ENCODE data around the gene NRXN3. TPM values are rescaled to one million over a fixed set of nuclear protein-coding genes. Genes with fewer than 3 reads are reported as not detected.

The NRXN3 gene
- total RNA-seq, 1 donor from 2014 or later: 5.9 TPM

- Histone ChIP-seq H2AFZ (replicated peaks) (no peak overlapping the region), H3K27me3 (no peaks in the 10 kb centered on the region), H3K4me3 (no peak overlapping the region), H3K9ac (no peak overlapping the region), H3K4me1 (no peaks in the 10 kb centered on the region), H3K4me2 (no peak overlapping the region), H3K36me3 (no peaks in the 10 kb centered on the region), H3K27ac (no peak overlapping the region), H4K20me1 (ENCODE audit: low read depth) (peaks cover 5% of the 10 kb centered on the region), H3K9me3 (ENCODE audit: low read depth) (no peaks in the 10 kb centered on the region), H3K79me2 (ENCODE audit: low read depth) (no peaks in the 10 kb centered on the region), H3F3A (ENCODE audit: low read depth) (no peaks in the 10 kb centered on the region)
- no peak for DNase-seq (ENCODE audit: low spot score)
- Mint-ChIP-seq H3K27me3 (ENCODE audit: insufficient read depth, low read depth) (peaks cover 4% of the 10 kb centered on the region), H3K9me3 (no peaks in the 10 kb centered on the region), H3K4me1 (peaks cover 4% of the 10 kb centered on the region), H3K36me3 (no peaks in the 10 kb centered on the region), H3K27ac (no peak overlapping the region), H3K4me3 (no peak overlapping the region)
- no peak for TF ChIP-seq EZH2phosphoT487 (IDR thresholded peaks at IDR 0.05)
- TF ChIP-seq EZH2 (IDR thresholded peaks at IDR 0.05): no peak
These were observed 231.7 kb downstream of the NRXN3 start for GRCh38 chr14:78401866-78402265.

DNA sequence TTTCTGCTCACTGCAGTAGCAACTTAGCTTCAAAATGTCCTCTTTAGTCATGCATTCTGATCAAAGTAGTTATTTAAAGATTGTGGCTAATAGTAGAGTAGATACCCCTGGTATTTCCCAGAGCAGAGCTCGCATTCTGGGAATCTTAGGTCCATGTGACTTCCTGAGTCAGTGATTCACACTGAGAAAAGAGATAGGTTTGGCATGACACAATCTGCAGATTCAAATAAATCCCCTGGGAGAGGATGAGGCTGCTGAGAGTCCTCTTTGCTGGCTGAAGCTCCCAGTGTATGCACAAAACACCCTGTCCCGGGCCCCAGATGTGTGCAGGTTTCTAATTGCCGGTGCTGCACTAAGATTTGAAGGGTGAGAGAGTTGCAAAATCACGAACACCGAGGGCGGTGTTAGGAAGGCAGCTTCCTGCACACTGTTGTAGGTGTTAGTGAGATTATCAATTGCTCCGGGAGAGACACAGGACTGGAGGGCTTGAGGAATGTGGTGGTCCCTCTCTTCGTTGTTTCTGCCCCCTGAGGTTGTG, 233.2 kb downstream of the NRXN3 start:
- Histone ChIP-seq H3K79me2 (ENCODE audit: low read depth) (no peaks in the 10 kb centered on the region), H2AFZ (replicated peaks) (no peak overlapping the region), H3K27ac (no peak overlapping the region), H3F3A (ENCODE audit: low read depth) (no peaks in the 10 kb centered on the region), H3K4me3 (no peak overlapping the region), H4K20me1 (ENCODE audit: low read depth) (peaks cover 5% of the 10 kb centered on the region), H3K9me3 (ENCODE audit: low read depth) (no peaks in the 10 kb centered on the region), H3K27me3 (no peaks in the 10 kb centered on the region), H3K4me2 (no peak overlapping the region), H3K9ac (no peak overlapping the region), H3K36me3 (no peaks in the 10 kb centered on the region), H3K4me1 (no peaks in the 10 kb centered on the region)
- TF ChIP-seq EZH2phosphoT487 (IDR thresholded peaks at IDR 0.05) (no peak), EZH2 (IDR thresholded peaks at IDR 0.05) (no peak), CTCF (IDR thresholded peaks at IDR 0.05) (no peak)
- DNase-seq (ENCODE audit: low spot score): peak; percentile 5
- peaks cover 2% of the 10 kb centered on the region for H3K27me3 Mint-ChIP-seq (ENCODE audit: insufficient read depth, low read depth)
- no peaks in the 10 kb centered on the region for H3K36me3 Mint-ChIP-seq
- H3K27ac Mint-ChIP-seq: no peak overlapping the region
- H3K9me3 Mint-ChIP-seq: no peaks in the 10 kb centered on the region
- peaks cover 4% of the 10 kb centered on the region for H3K4me1 Mint-ChIP-seq
- H3K4me3 Mint-ChIP-seq: no peak overlapping the region

DNA sequence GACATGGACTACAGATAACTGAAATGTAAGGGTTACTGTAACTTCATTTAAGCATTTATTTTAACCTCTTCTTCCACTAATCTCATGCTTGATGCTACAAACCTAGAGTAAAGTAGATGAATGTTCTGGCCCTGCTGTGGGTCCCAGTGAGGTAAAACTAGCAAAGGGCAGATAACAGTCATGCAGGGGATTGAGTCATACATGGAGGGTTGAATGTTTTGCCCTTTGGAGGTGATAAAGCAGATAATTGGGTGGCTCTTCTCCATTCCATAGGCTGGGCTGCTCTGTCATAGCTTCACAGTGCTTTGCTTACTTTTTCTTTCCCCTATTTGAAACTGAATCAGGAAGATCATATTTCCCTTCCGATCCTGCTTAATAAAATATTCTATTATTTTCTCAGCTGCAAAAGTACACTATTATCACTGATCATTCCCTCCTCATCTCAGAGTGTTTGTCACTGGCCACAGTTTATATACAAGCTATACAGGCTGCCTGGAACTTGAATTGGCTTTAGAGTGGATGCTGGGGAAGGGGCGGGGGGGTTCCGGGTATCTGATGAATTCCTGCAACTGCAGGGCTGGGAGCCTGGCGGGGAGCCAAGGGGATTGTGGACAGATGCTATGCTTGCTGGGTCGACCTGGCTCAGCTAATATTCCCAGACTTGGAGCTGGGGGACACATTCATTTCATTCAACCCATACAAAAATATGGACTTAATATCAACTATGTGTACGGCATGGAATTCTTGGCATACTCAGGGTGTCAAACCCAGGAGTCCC, 235.1 kb downstream of the NRXN3 start:
- H2AFZ ChIP-seq (replicated peaks): no peak overlapping the region
- TF ChIP-seq CTCF (IDR thresholded peaks at IDR 0.05): no peak
- no peak for TF ChIP-seq EZH2 (IDR thresholded peaks at IDR 0.05)
- TF ChIP-seq EZH2phosphoT487 (IDR thresholded peaks at IDR 0.05): no peak
- H3K27me3 Mint-ChIP-seq (ENCODE audit: insufficient read depth, low read depth): no peaks in the 10 kb centered on the region
- no peaks in the 10 kb centered on the region for H3K9me3 Mint-ChIP-seq
- H4K20me1 ChIP-seq (ENCODE audit: low read depth): no peaks in the 10 kb centered on the region
- no peak for DNase-seq (ENCODE audit: low spot score)
- no peak overlapping the region for H3K27ac ChIP-seq
- H3K4me2 ChIP-seq: no peak overlapping the region
- peaks cover 4% of the 10 kb centered on the region for H3K4me1 Mint-ChIP-seq
- no peak overlapping the region for H3K4me3 ChIP-seq
- no peaks in the 10 kb centered on the region for H3K36me3 ChIP-seq
- no peaks in the 10 kb centered on the region for H3K36me3 Mint-ChIP-seq
- H3K4me3 Mint-ChIP-seq: no peak overlapping the region
- no peaks in the 10 kb centered on the region for H3K4me1 ChIP-seq
- H3K9me3 ChIP-seq (ENCODE audit: low read depth): no peaks in the 10 kb centered on the region
- H3K9ac ChIP-seq: no peak overlapping the region
- H3K27me3 ChIP-seq: no peaks in the 10 kb centered on the region
- H3K79me2 ChIP-seq (ENCODE audit: low read depth): no peaks in the 10 kb centered on the region
- H3F3A ChIP-seq (ENCODE audit: low read depth): no peaks in the 10 kb centered on the region
- no peak overlapping the region for H3K27ac Mint-ChIP-seq

DNA sequence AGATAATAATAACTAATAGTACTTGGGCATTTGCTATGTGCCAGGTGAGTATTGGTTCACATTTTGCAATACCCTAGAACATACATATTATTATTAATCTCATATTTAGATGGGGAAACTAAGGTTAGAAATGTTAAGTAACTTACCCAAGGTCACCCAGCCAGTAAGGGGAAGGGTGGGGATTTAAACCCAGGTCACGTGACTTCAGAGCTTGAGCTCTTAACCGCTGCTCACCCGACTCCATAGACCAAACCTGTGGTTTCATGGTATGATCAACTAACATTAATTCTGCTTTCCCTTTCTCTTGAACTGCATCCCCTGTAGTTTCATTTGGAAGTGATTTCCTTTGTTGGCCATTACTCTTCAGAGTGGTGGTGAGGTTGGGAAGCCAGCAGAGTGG, 242.3 kb downstream of the NRXN3 start:
- Histone ChIP-seq H3K27ac (no peak overlapping the region), H3K27me3 (no peaks in the 10 kb centered on the region), H3K4me1 (no peaks in the 10 kb centered on the region), H3K9me3 (ENCODE audit: low read depth) (no peaks in the 10 kb centered on the region), H2AFZ (replicated peaks) (no peak overlapping the region), H3F3A (ENCODE audit: low read depth) (no peaks in the 10 kb centered on the region), H3K4me3 (no peak overlapping the region), H3K9ac (no peak overlapping the region), H3K79me2 (ENCODE audit: low read depth) (no peaks in the 10 kb centered on the region), H4K20me1 (ENCODE audit: low read depth) (no peaks in the 10 kb centered on the region), H3K36me3 (no peaks in the 10 kb centered on the region), H3K4me2 (no peak overlapping the region)
- Mint-ChIP-seq H3K27ac (no peak overlapping the region), H3K9me3 (no peaks in the 10 kb centered on the region), H3K4me3 (no peak overlapping the region), H3K4me1 (no peaks in the 10 kb centered on the region), H3K27me3 (ENCODE audit: insufficient read depth, low read depth) (peaks cover 5% of the 10 kb centered on the region), H3K36me3 (no peaks in the 10 kb centered on the region)
- DNase-seq (ENCODE audit: low spot score): no peak
- TF ChIP-seq CTCF (IDR thresholded peaks at IDR 0.05) (no peak), EZH2 (IDR thresholded peaks at IDR 0.05) (no peak), EZH2phosphoT487 (IDR thresholded peaks at IDR 0.05) (no peak)
